Skeletal muscle cell (primary cell): ENCODE measurements around the gene CYBC1.

Source experiments
- DNase-seq: peaks from one replicate; pipeline ENCODE4 v3.0.0-alpha.2; 2010; ENCODE audit warnings: low read depth
- H3K4me3 ChIP-seq: 2 replicates; pipeline ENCODE4 v1.5.1; 2011; ENCODE audit warnings: low read depth, mild to moderate bottlenecking, control low read depth, low read length, moderate library complexity

The CYBC1 gene

DNA sequence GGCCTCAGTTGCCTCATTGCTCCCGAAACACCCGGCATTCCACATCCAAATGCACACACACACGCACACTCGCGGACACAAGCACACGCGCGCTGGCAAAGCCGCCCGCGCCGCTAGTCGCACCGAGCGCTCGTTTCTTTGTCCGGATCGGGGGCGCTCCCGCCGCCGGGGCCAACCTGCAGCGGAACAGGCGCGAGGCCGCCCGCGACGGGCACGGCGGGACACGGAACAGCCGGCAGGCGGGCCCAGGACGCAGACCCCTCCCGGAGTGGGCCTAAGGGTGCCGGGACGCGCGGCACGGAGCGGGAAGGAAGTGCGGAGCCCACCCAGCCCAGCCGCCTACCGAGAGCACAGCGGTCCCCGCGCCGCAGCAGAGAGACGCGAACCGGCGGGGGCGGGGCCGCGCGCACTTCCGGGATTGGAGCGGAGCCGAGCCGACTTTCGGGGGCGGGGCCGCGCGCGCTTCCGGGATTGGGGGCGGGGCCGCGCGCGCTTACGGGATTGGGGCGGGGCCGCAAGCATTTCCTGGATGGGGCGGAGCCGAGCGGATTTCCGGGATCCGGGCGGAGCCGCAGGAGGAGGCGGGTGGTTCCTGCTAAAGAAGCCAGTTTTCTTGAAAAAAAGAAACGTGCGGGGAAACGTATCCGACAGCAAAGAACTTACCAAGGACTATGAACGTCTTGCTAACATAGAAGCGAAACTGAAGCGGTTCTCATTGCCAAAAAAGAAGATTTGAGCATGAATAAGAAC, at the start of gene CYBC1:
Gene CYBC1 (minus strand): TSS at position 396 of the 750 bp plus-strand sequence. CDS start 1,498 bp downstream, outside the sequence.
- peak within 1 kb of the TSS; percentile 94 for H3K4me3 ChIP-seq
- DNase-seq, result peak; percentile 76

DNA sequence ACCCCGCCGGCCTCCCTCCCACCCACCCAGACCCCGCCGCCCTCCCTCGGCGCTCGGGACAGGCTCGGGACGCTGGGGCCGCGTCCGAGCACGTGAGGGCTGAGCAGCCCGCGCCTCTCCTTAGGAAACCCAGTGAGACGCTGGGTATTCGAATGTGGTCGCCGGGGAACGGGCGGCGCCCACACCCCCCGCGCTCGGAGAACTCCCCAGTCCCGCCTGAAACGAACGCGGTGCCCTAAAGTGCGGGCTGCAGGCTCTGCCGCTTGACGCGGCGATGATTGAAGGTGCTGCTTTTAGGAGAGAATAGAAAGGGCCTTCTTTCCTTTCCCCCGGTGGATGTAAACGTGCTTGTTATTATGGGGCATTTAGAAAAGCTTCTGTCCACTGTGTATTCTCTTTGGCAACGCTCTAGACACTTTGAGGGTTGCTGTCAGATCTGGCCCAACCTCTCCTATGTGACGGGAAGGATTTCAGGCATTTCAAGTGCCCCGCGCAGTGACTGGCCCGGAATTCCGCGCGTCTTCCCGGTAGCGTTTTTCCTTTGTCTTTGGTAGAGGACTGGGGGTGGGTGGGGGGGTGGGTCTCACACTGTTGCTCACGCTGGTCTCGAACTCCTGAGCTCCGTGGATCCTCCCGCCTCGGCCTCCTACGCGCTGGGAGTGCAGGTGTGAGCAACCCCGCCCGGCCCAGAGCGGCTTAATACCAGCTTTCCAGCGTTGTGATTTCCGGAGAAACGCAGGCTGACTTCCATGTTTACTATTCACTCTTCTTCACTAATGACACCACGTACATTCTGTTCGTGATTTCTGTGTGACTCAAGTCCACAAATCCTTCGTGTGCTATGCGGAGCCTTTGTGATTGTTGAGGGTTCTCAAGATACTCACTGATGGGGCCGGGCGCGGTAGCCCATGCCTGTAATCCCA, 47.2 kb upstream of the CYBC1 start:
- DNase-seq, result no peak
- H3K4me3 ChIP-seq, result peak overlapping the region; percentile 70

DNA sequence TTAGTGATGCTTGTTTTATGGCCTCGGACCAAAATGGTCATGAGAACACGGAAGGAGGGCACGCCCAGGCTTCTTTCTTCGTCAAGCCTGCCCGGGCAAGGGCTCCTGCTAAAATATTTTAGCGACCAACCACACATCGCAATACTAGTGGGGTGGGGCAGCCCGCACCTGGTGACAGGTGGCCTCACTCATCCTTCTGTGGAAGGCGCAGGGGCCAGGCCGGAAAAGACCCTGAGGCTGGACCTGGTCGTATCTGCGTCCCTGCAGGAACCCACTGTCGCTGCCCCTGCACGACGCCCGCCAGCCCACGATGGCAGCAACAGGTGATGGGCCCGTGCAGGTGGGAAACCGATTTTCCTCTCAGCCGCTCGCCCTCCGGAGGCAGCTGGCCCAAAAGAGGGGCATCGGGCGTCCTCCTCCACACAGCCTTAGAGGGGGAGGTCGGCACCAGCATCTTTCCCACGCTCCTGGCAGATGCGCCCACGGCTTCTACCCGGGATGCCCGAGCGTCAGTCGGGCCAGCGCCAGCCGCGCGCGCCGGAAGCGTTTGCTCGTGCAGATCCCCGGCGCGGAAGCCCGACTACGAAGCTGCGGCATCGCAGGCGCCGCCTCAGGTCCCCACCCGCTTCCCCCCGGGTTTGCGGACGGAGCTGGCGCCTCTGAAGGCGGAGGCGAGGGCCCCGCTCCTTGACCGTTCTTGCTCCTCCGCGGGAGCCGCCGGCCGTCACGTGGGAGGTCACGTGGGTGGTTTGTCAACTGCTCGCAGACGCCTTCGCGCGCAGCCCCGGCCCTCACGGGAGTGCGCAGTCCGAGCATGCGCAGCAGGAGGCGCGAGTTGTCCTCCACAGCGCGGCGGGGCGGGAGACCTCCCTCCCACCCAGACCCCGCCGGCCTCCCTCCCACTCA, 46.2 kb upstream of the CYBC1 start:
- DNase-seq, result peak; percentile 76
- H3K4me3 ChIP-seq, result peak overlapping the region; percentile 70

DNA sequence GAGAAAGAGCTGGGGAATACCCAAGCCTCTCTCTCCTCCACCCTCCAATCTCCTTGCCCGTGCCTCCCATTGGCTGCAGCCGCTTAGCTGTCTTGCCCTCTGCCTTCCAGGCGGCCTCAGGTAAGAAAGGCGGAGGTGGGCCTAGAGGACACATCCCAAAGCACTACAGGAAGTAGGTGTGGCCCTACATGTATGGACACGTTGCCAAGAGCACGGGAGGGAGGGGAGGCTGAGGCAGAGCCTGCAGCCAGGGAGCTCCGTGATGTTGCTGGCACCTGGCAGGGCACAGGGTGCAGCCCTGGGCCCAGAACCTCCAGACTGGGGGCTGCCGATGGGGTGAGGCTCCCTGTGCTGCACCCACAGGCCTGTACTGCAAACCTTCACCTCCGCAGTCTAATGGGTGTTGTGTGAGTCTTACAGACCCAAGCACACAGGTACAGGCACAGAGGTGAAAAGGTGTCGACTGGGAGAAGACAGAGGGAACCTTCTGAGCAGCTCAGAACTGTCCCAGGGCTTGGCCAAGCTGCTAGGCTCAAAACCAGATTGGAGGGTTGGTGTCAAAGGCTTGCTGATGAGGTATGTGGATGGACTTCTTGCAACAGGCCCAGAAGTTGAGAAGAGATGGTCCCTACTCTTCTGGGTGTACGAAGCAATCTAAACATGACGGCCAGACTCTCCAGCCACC, 45.4 kb upstream of the CYBC1 start:
- H3K4me3 ChIP-seq, result no peak overlapping the region
- DNase-seq, result no peak

DNA sequence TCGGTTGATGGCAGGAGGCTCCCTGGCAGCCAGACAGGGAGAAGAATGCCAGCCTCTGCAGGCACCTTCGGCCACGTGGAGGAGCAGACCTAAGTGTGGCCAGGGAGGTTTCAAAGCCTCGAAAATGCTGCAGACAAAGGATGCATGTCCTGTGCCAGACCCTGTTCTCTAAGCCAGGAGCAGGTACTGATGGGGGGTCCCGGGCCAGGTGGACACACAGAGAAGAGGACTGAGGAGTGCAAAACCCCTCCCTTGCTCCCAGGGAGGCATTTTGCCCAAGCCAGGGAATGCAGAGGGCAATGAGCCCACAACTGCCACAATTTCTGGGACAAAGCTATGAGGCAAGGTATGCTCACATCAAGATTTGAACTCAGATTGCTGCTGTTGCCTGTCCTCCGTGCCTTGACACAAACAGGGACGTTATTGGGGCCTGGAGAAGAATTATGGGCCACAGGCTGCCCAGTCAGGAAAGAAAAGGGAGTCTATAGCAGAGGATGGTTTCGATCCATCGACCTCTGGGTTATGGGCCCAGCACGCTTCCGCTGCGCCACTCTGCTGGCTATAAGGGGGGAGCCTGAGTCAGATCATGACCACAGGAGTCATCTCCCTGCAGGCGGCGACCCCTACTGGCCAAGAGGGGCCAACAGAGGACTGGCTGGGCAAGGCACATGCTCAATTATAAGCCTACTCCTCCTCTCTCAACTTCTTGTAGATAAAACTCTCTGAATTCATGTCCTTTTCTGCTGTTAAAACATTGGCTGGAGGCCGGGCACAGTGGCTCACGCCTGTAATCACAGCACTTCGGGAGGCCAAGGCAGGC, 43.9 kb upstream of the CYBC1 start:
- H3K4me3 ChIP-seq, result no peak overlapping the region
- peak; percentile 90 for DNase-seq

DNA sequence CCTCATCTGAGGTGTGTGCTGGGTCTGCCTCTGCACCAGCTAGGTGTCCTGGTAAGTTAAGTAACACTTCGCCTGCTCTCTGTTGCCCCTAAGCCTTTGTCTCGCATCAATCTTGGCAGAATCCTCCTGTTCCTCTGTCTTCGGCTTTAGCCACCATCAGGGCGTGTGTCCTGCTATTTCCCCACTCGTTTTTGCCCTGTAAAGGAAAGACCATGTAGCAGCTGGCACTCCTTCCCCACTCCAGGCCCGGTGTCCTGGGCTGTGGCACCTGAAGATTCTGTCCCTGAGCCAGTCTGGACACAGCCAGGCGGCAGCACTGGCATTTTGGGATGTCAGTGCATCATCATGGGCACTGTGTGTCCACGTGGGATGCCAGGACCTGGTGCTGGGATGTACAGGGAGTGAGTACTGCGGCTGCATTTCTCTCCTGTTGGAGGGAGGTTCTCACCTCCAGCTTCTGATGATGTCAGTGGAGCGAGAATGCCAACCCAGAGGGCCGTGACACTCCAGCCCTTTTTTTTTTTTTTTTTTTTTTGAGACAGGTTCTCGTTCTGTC, 42.8 kb upstream of the CYBC1 start:
- no peak for DNase-seq
- no peak overlapping the region for H3K4me3 ChIP-seq

DNA sequence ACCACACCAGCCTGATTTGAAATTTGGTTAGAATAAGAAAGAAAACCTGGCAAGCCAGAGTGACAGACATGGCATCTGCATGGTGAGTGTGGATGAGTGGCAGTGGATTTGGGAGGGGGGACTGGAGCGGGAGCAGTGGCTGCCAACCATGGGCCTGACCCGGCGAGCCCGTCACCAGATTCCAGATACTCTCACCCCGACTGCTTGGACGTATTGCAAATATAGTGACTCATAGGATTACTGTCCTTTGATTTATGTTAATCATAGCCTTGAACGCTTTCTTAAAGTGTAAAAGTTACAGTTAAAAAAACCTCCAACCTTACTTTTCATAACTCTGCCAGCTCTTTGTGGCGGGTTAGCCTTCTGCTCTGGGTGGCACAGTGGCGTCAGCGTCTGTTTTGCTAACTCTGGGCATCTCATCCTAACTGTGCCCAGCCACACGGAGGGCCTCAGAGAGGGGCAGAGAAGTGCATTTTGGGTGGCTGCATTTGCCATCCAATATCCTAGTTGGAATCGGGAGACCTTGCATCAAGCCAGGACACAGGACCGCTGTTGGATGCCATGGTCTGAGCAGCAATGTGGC, 42.2 kb upstream of the CYBC1 start:
- no peak overlapping the region for H3K4me3 ChIP-seq
- no peak for DNase-seq

DNA sequence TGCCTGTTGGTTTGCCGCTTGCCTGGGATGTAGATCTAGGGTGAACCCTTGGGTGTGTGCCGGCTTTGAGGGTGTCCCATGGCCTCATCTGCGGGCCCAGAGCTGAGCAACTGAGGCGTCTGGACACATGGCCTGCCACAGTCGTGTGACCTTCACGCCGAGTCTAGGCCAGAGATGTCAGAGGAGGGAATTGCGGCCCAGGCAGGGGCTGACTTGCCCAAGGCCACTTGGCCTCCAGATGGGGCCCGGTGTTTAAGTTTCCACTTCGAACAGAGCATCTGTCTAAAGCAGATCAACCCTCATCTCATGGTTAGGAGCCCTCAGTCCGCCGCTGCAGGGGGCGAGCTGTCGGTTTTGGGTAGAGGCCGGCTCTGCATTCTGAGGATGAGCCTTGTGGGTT, 41.0 kb upstream of the CYBC1 start:
- DNase-seq, result no peak
- no peak overlapping the region for H3K4me3 ChIP-seq

DNA sequence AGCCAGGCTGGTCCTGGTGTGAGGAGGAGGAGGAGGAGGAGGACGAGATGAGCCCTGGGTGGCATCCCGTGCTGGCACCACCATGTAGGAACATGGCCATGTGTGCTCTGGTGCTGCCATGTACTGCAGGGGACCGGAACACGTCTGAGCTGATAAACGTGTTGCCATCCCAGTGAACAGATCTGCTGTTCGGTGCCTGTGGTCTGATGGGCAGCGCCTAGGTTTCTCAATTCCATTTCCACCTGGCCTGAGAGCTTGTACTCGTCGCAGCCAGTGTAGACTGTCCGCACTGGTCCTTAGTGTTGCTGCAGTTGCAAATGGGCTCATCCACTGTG, 40.6 kb upstream of the CYBC1 start:
- no peak for DNase-seq
- no peak overlapping the region for H3K4me3 ChIP-seq

DNA sequence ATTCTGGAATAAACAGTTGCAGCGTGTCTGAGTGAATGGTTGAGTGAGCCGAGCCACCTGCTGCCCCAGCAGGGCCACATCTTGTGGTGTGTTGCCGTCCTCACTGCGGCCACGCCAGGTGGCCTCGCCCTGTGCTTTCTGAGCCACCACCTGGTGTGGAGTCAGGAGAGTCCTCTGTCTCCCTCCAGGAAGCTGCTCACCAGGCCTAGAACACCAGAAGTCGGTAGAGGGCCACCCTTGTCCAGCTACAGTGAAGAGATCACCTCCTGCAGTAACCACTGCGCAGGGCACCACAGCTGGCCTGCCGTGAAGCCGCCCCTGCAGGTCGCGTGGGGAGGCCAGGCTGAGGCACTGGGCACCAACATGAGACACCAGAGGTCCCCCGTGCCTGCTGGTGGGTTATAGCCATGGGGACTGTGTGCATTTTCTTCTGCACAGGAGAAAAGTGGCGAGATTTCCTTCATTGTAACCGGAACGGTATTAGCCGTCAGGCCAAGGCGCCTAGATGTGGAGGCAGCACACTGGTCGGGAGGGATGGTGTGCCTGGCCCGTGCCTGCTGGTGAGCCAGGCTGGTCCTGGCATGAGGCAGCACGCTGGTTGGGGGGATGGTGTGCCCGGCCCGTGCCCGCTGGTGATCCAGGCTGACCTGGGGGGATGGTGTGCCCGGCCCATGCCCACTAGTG, 40.1 kb upstream of the CYBC1 start:
- DNase-seq, result no peak
- no peak overlapping the region for H3K4me3 ChIP-seq

DNA sequence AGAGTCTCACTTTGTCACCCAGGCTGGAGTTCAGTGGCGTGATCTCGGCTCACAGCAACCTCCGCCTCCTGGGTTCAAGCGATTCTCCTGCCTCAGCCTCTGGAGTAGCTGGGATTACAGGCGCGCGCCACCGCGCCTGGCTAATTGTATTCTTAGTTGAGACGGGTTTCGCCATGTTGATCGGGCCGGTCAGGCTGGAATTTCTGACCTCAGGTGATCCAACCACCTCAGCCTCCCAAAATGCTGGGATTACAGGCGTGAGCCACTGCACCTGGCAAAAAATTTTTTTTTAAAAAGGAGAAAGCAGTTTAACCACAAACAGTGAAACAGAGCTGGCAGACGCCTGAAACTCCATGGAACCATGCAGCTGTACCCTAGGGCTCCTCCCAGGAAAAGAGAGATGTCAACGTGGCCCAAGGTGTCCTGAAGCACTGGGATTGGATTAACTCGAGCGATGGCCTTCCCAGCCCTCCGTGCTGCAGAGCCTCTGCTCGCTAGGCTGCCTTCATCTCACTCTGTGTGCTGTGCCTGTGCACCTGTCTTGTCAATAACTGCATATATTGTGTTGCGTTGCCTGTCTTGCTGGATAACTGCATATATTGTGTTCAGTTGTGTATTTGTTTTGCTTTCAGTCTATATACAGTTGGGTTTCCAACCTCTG, 39.4 kb upstream of the CYBC1 start:
- no peak overlapping the region for H3K4me3 ChIP-seq

DNA sequence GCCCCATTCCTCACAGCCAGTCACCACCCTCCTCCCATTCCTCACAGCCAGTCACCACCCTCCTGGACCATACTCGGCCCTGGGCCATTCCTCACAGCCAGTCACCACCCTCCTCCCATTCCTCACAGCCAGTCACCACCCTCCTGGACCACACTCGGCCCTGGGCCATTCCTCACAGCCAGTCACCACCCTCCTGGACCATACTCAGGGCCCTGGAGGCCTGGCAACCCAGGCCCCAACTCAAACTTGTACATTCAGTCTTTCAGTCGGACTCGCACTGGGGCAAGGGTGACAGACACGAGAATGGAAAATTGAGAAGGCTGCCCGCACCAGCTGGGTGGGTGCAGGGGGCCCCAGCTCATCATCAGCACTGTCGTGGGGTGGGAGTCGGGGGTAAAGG, 38.6 kb upstream of the CYBC1 start:
- no peak overlapping the region for H3K4me3 ChIP-seq
- DNase-seq, result no peak

More for the DNA sequence above, 39.4 kb upstream of the CYBC1 start:
- no peak for DNase-seq

DNA sequence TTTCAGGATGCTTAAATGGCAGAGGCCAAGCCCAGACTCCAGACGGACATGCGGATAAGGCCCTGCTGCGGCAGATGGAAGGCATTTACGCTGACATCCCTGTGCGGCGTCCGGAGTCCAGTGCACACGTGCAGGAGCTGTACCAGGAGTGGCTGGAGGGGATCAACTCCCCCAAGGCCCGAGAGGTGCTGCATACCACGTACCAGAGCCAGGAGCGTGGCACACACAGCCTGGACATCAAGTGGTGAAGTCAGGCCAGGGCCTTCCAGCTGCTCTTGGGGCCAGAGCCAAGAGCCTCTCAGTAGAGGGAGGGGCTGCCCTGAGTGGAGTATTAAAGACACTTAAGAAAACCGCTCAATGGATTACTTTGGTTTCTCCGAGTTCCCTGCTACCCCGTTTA, 37.4 kb upstream of the CYBC1 start:
- no peak for DNase-seq
- H3K4me3 ChIP-seq, result no peak overlapping the region

DNA sequence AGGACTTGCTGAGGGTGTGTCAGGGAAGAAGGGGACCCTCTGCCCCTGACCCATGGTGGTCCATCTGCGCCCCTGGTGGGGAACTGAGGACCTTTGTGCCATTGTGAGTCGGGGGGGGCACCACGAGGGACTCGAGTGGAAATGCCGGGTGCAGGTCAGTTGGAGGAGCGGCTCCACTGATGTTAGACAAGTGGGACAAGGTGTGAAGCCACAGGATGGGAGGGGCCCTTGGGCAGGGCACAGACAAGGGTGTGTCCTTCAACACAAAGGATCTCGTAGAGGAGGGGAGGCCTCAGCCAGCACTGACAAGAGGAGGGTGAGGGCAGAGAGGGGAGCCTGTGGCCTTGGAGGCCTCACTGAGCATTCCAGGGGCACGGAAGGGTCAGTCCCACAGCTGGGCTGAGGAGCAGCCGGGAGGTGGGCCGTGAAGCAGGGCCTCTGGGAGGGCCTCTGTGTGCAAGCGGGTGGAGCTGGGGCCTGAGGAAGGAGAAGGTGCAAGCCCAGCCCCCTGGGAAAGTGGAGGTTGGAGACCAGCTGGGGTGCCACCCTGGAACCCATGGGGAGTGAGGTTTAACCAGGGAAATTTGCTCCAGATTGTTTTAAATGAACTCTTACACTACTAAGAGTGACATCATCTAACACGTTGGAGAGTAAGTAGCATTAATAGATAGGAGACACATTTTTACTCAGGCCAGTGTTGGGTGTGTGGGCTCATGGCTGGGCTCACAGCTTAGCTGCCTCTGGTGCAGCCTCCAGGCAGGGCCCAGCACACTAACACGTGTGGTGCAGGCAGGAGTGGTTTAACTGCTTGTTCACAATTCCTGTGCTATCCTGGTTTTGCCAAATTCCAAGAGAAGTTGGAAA, 35.9 kb upstream of the CYBC1 start:
- DNase-seq, result no peak
- no peak overlapping the region for H3K4me3 ChIP-seq

DNA sequence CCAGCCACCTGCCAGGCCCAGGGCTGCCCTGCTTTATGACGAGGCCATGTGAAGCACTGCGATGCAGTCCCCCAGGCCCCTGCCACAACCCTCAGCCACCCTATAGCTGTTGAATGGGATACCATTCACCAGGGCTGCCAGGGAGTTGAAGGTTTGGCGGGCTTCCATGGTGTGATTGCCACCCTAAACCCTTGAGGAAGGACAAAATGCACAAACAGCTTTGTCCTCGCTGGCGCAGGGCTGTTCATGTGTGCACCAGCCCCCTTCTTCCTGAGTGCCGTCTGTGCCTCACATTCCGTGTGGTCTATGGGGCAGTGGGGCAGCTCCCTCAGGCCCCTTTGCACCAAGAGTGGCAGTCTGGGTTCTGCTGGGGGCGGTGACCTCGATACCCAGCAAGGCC, 33.3 kb upstream of the CYBC1 start:
- DNase-seq, result no peak

DNA sequence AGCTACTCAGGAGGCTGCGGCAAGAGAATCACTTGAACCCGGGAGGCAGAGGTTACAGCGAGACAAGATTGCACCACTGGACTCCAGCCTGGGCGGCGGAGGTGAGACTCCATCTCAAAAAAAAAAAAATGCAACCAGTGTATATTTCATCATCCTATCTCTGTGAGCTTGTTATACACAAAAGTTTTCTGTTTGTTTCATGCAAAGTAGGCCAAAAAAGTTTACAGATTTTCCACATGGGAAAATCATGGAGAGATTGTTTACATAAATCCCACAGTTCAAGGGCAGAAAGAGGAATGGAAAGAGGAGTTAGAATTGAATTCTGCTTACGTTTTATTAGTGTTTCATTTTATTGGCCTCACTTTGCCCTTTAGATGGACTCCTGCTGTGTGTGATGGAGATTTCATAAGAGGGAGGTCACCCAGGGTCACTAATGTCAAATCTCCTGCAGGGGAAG, 32.7 kb upstream of the CYBC1 start:
- no peak for DNase-seq

More for the DNA sequence above, 33.3 kb upstream of the CYBC1 start:
- H3K4me3 ChIP-seq, result no peak overlapping the region

More for the DNA sequence above, 32.7 kb upstream of the CYBC1 start:
- no peak overlapping the region for H3K4me3 ChIP-seq
